ENCODE measurements around the gene NDST3. TPM values are rescaled to one million over a fixed set of nuclear protein-coding genes. Genes with fewer than 3 reads are reported as not detected.

Gene NDST3
- total and polyA plus RNA-seq, 2 of the 13 experiments (the other 11 are each of a cell fraction or from before 2014, with no cell fraction given) = not detected

- no peaks in the 10 kb centered on the region for H3K36me3 ChIP-seq (replicated peaks in 1 of 2; ENCODE audit: control insufficient read depth in 1 of 2, insufficient read depth in 2 of 2, low read length in 2 of 2)
- no peak overlapping the region for H3K27ac ChIP-seq (ENCODE audit: extremely low read length, insufficient read depth, low read length)
- FAIRE-seq (no peak), ATAC-seq (no peak), DNase-seq (ENCODE audit: low spot score) (no peak)
- in situ Hi-C loops (cut with HindIII; ENCODE audit: extremely low pct_ligation_motif_present, low pct_unique_long_range_greater_than_20kb) (loop anchor here (25.0 kb wide), 1 partner anchor 1100 kb away; no protein-coding TSS in a partner anchor), intact Hi-C loops (cut with micrococcal nuclease; ENCODE audit: unreplicated experiment) (no loop called here)
- WGBS (ENCODE audit: low lambda C conversion rate) = 0% methylated on average over 2 of the region's 2 CpGs
- no peak overlapping the region for H3K9ac ChIP-seq (ENCODE audit: insufficient read depth, low read depth, low read length)
- H3K9me3 ChIP-seq (ENCODE audit: low read length) = no peaks in the 10 kb centered on the region
- H3K4me1 ChIP-seq (ENCODE audit: insufficient read depth, low read length) = no peaks in the 10 kb centered on the region
- no peaks in the 10 kb centered on the region for H3K27me3 ChIP-seq (ENCODE audit: control insufficient read depth in 1 of 2, insufficient read depth in 2 of 2, low read length in 2 of 2)
- H2AFZ ChIP-seq (ENCODE audit: low read length) = no peak overlapping the region
- H3K4me2 ChIP-seq (ENCODE audit: low read depth, low read length) = no peak overlapping the region
- POLR2A ChIA-PET = no interaction called here
- no peaks in the 10 kb centered on the region for H4K20me1 ChIP-seq (ENCODE audit: insufficient read depth, low read length)
- H3K4me3 ChIP-seq (replicated peaks in 1 of 3; ENCODE audit: insufficient read depth in 1 of 3, low read depth in 2 of 3, low read length in 3 of 3) = no peak overlapping the region
- BruUV-seq (replicated peaks) = no TSS peak
- CTCF ChIA-PET (ENCODE audit: low intra/inter-chr PET ratio, low total read pairs) = no interaction called here
- no peaks in the 10 kb centered on the region for H3K79me2 ChIP-seq (ENCODE audit: insufficient read depth, low read length)
- TF ChIP-seq ZNF317 (CRISPR knock-in tag; IDR thresholded peaks at IDR 0.05) (no peak), ZNF343 (CRISPR knock-in tag; IDR thresholded peaks at IDR 0.05) (no peak), REST (IDR thresholded peaks at IDR 0.05; ENCODE audit: borderline replicate concordance in 1 of 2, low read depth in 1 of 2, low read length in 2 of 2) (no peak), PLRG1 (conservative IDR thresholded peaks at IDR 0.05) (no peak), ZNF615 (CRISPR knock-in tag; IDR thresholded peaks at IDR 0.05; ENCODE audit: borderline replicate concordance) (no peak), ZBTB3 (CRISPR knock-in tag; IDR thresholded peaks at IDR 0.05; ENCODE audit: borderline replicate concordance, low read depth) (no peak), SMAD9 (CRISPR knock-in tag; IDR thresholded peaks at IDR 0.05) (no peak), ATF1 (CRISPR knock-in tag; IDR thresholded peaks at IDR 0.05) (no peak), ZNF12 (CRISPR knock-in tag; IDR thresholded peaks at IDR 0.05) (no peak), ZFP36L2 (CRISPR knock-in tag; IDR thresholded peaks at IDR 0.05) (no peak), HMG20A (CRISPR knock-in tag; IDR thresholded peaks at IDR 0.05; ENCODE audit: borderline replicate concordance) (no peak), ZNF326 (CRISPR knock-in tag; IDR thresholded peaks at IDR 0.05; ENCODE audit: borderline replicate concordance) (no peak), AFF4 (CRISPR knock-in tag; IDR thresholded peaks at IDR 0.05) (no peak), ZSCAN25 (CRISPR knock-in tag; IDR thresholded peaks at IDR 0.05) (no peak)
- TF ChIP-seq, protein P1, sequence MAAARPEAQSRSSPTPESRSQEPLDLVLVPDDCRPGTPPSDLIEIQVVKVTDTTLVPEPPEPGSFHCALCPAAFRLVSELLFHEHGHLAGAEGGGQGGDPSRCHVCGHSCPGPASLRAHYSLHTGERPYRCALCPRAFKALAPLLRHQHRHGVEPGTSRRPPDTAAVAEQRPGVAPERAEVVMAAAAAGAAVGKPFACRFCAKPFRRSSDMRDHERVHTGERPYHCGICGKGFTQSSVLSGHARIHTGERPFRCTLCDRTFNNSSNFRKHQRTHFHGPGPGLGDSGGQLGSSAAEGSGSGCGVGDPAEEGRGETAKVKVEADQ (CRISPR knock-in tag; IDR thresholded peaks at IDR 0.05; ENCODE audit: borderline replicate concordance) = no peak
These were observed 203.2 kb downstream of the NDST3 start for GRCh38 chr4:118237531-118237930.
